Testis (tissue), 2 donors: ENCODE results near the gene GIMAP8.

Experiments
- POLR2A ChIP-seq: fragments of 450-650 bp; IDR thresholded peaks from one replicate; pipeline ENCODE4 v1.6.1; 2017; ENCODE audit warnings: antibody characterized with exemption, mild to moderate bottlenecking, moderate library complexity
- TF ChIP-seq, protein P1 (sequence below), 3 experiments: fragments of 450-650 bp in 2 of 3; fragments of 200-600 bp in 1 of 3; sonication (generic) in 1 of 3; IDR thresholded peaks; one replicate each; pipeline ENCODE4 v1.5.1; 2016 to 2019; ENCODE audit warnings: antibody characterized with exemption in 3 of 3, mild to moderate bottlenecking in 2 of 3, moderate library complexity in 1 of 3

DNA sequence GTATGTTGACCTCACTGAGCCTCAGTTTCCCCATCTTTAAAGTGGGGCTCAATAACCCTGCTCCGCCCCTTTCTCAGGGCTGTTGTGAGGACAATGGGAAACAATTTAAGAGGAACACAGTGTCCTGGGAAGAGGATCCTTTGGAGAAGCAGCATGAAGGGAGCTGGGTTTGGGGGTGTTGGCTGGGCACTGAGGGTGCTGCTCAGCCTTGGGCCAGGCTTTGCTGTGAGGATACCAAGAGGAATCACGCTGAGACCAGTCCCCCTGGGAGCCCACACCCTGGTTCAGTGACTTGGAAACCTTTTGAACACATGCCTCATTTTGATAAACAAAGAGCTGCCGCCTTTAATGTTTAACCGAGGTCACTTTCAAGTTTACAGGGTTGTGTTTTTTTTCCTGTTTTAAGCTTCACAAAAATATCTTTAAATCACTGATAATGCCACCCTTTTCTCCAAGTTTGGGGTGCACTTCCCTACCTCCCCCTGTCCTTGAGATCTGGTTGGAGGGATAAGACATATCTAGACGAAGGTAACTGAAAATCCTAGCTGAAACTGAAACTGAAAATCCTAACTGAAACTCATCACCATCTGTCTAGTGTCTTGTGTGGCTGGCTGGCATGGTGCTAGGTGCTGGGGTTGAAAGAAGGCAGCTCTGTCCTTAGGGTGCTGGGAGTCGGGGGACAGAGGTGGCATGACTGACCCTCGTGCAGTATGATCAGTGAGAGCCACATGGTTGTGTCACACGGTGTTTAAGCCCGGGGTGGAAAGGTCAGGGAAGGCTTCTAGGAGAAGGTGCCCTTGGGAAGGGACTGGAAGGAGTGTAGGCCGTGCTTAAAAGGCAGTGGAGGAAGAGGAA is 43.6 kb upstream of the GIMAP8 start:
- TF ChIP-seq, protein P1, sequence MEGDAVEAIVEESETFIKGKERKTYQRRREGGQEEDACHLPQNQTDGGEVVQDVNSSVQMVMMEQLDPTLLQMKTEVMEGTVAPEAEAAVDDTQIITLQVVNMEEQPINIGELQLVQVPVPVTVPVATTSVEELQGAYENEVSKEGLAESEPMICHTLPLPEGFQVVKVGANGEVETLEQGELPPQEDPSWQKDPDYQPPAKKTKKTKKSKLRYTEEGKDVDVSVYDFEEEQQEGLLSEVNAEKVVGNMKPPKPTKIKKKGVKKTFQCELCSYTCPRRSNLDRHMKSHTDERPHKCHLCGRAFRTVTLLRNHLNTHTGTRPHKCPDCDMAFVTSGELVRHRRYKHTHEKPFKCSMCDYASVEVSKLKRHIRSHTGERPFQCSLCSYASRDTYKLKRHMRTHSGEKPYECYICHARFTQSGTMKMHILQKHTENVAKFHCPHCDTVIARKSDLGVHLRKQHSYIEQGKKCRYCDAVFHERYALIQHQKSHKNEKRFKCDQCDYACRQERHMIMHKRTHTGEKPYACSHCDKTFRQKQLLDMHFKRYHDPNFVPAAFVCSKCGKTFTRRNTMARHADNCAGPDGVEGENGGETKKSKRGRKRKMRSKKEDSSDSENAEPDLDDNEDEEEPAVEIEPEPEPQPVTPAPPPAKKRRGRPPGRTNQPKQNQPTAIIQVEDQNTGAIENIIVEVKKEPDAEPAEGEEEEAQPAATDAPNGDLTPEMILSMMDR (IDR thresholded peaks at IDR 0.05) = no peak
- no peak for TF ChIP-seq POLR2A
